ENCODE data around the gene ATG9B. TPM values are rescaled to one million over a fixed set of nuclear protein-coding genes. Genes with fewer than 3 reads are reported as not detected.

ATG9B gene
- total and polyA plus RNA-seq, 2 of the 13 experiments (the other 11 are each of a cell fraction or from before 2014, with no cell fraction given), result 0.24 TPM; not detected in 1

DNA sequence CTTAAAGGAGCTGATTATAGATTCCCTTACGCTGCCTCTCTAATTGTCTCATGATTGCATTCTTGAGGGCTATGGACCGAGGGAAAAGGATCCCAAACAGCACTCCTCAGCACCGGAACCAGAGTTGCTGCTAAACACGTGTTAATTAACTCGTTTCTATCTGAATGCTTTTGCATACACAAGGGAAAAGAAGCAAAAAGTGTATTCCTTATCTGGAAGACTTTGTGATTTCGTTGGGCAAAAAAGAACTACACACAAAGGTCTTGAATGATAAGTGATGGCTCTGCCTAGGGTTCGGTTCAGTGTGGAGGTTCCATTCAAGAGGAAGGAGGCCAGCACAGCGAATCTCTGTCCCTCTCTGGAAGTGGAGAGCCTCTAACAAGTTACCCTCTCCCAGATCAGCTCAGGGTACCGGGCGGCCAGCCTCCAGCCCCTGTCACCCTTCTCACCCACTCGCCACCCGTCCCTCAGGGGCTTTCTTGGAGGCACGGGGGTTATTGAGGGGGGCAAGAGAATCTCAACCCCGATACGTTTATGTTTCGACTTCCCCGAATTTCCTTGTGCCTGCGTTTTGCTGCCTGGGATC is 34.6 kb upstream of the ATG9B start (continued):
- TF ChIP-seq ETV6 (CRISPR knock-in tag; conservative IDR thresholded peaks at IDR 0.05), result no peak
- no peak for TF ChIP-seq RBFOX2 (IDR thresholded peaks at IDR 0.05; ENCODE audit: low read depth, low read length)
- 0 out of 2 replicates have a peak, but pooled peaks have one; percentile 7 for TF ChIP-seq ZNF589 (CRISPR knock-in tag; conservative IDR thresholded peaks at IDR 0.05)
- no peak for TF ChIP-seq ZMYM3 (CRISPR knock-in tag; IDR thresholded peaks at IDR 0.05)
- TF ChIP-seq, protein P1, sequence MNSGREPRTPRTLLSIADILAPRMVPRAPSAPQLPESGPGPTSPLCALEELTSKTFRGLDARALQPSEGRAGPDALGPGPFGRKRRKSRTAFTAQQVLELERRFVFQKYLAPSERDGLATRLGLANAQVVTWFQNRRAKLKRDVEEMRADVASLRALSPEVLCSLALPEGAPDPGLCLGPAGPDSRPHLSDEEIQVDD (CRISPR knock-in tag; IDR thresholded peaks at IDR 0.05; ENCODE audit: borderline replicate concordance), result no peak
- TF ChIP-seq ZNF616 (CRISPR knock-in tag; IDR thresholded peaks at IDR 0.05; ENCODE audit: low read depth), result no peak
- no peak for TF ChIP-seq RNF2 (conservative IDR thresholded peaks at IDR 0.05; ENCODE audit: low read depth)
- no peak for TF ChIP-seq ZNF496 (CRISPR knock-in tag; IDR thresholded peaks at IDR 0.05; ENCODE audit: insufficient replicate concordance)
- TF ChIP-seq ZNF333 (CRISPR knock-in tag; IDR thresholded peaks at IDR 0.05; ENCODE audit: borderline replicate concordance), result no peak
- TF ChIP-seq, protein P2, sequence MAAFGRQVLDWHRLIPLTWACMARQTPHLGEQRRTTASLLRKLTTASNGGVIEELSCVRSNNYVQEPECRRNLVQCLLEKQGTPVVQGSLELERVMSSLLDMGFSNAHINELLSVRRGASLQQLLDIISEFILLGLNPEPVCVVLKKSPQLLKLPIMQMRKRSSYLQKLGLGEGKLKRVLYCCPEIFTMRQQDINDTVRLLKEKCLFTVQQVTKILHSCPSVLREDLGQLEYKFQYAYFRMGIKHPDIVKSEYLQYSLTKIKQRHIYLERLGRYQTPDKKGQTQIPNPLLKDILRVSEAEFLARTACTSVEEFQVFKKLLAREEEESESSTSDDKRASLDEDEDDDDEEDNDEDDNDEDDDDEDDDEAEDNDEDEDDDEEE (CRISPR knock-in tag; IDR thresholded peaks at IDR 0.05), result 0 out of 2 replicates have a peak, but pooled peaks have one; percentile 24
- TF ChIP-seq ZFAT (CRISPR knock-in tag; conservative IDR thresholded peaks at IDR 0.05), result no peak
- TF ChIP-seq, protein P3, sequence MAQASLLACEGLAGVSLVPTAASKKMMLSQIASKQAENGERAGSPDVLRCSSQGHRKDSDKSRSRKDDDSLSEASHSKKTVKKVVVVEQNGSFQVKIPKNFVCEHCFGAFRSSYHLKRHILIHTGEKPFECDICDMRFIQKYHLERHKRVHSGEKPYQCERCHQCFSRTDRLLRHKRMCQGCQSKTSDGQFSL (CRISPR knock-in tag; IDR thresholded peaks at IDR 0.05), result no peak
- TF ChIP-seq, protein P4, sequence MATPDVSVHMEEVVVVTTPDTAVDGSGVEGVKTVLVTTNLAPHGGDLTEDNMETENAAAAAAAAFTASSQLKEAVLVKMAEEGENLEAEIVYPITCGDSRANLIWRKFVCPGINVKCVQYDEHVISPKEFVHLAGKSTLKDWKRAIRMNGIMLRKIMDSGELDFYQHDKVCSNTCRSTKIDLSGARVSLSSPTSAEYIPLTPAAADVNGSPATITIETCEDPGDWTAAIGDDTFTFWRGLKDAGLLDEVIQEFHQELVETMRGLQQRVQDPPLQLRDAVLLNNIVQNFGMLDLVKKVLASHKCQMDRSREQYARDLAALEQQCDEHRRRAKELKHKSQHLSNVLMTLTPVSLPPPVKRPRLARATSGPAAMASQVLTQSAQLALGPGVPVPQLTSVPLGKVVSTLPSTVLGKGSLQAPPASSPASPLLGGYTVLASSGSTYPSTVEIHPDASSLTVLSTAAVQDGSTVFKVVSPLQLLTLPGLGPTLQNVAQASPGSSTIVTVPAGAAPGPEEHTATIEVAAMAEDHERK (CRISPR knock-in tag; IDR thresholded peaks at IDR 0.05; ENCODE audit: low read depth), result no peak
- TF ChIP-seq EZH2 (conservative IDR thresholded peaks at IDR 0.05; ENCODE audit: low read depth, low read length), result no peak
- no peak for TF ChIP-seq RXRB (CRISPR knock-in tag; IDR thresholded peaks at IDR 0.05; ENCODE audit: borderline replicate concordance)
- TF ChIP-seq ZBTB42 (CRISPR knock-in tag; IDR thresholded peaks at IDR 0.05), result no peak
- TF ChIP-seq CREB1 (IDR thresholded peaks at IDR 0.05), result no peak
- no peak for TF ChIP-seq CREB1 (CRISPR knock-in tag; IDR thresholded peaks at IDR 0.05)
- TF ChIP-seq ELF3 (CRISPR knock-in tag; IDR thresholded peaks at IDR 0.05), result no peak
- no peak for TF ChIP-seq FOSL1 (CRISPR knock-in tag; IDR thresholded peaks at IDR 0.05; ENCODE audit: borderline replicate concordance)
- TF ChIP-seq, protein P5, sequence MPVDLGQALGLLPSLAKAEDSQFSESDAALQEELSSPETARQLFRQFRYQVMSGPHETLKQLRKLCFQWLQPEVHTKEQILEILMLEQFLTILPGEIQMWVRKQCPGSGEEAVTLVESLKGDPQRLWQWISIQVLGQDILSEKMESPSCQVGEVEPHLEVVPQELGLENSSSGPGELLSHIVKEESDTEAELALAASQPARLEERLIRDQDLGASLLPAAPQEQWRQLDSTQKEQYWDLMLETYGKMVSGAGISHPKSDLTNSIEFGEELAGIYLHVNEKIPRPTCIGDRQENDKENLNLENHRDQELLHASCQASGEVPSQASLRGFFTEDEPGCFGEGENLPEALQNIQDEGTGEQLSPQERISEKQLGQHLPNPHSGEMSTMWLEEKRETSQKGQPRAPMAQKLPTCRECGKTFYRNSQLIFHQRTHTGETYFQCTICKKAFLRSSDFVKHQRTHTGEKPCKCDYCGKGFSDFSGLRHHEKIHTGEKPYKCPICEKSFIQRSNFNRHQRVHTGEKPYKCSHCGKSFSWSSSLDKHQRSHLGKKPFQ (CRISPR knock-in tag; IDR thresholded peaks at IDR 0.05; ENCODE audit: insufficient replicate concordance), result no peak
- no peak for TF ChIP-seq ZNF567 (CRISPR knock-in tag; IDR thresholded peaks at IDR 0.05; ENCODE audit: borderline replicate concordance)
- TF ChIP-seq ZNF737 (CRISPR knock-in tag; IDR thresholded peaks at IDR 0.05; ENCODE audit: borderline replicate concordance), result no peak
- TF ChIP-seq ZNF510 (CRISPR knock-in tag; IDR thresholded peaks at IDR 0.05; ENCODE audit: low read depth), result no peak
- TF ChIP-seq SIN3B (IDR thresholded peaks at IDR 0.05; ENCODE audit: low read length), result no peak
